PFSK-1 (cell line): ENCODE results near the gene GDF10.

Experiments
- POLR2AphosphoS5 ChIP-seq: IDR thresholded peaks from 2 replicates; pipeline ENCODE4 v1.6.1; 2012; ENCODE audit warnings: low read depth, mild to moderate bottlenecking, control low read depth, low read length, moderate library complexity
- TAF1 ChIP-seq: IDR thresholded peaks from 2 replicates; pipeline ENCODE4 v1.6.1; 2012; ENCODE audit warnings: low read length, control low read depth, borderline replicate concordance; ENCODE audit not compliant: insufficient read depth

DNA sequence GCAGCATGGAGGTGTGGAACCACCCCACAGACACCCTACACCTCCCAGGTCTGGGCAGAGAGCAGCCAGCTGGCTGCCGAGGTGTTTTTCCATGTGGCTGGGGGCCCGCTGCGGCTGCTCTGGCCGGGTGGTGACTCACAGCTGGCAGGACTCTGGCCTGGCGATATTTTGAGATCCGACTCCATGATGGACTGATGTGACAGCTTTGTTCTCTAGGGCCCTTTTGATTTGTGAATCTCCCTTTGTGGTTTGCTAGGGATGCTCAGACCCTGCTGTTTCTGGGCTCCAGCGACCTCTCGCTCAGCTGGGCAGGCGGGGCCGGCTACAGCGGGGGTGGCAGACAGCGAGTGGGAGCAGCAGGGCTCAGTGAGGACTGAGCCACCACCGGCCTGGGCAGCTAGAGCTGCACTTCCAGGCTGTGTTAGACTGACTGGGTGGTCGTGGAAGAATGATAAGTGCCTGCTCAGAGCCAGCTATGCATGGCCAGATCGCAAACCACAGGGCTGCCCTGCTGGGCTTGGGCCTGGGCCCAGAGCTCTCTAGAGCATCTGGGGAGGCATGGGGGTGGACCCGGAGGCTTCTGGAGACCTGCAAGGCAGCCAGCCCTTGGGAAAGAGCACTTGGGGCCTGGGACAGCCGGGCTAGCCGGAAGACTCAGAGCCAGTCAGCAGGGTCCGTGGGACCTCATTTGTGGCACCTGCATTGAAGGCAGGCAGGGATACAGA, 46.2 kb upstream of the GDF10 start:
- TF ChIP-seq POLR2AphosphoS5 (no peak), TAF1 (no peak)
